HG02943 (cell line): ENCODE measurements around the gene LIMK2.

Source experiments
- ATAC-seq: cut with Tn5 transposase; IDR thresholded peaks from one replicate; pipeline ENCODE4 v1.9.1; 2021; ENCODE audit warnings: mild to moderate bottlenecking, low read depth, moderate library complexity; ENCODE audit not compliant: unreplicated experiment

Gene LIMK2

GRCh38 chr22:31323578-31324550 is 111.8 kb downstream of the LIMK2 start:
- no peak for ATAC-seq

GRCh38 chr22:31326877-31327276 is 114.8 kb downstream of the LIMK2 start:
- ATAC-seq: no peak

GRCh38 chr22:31327806-31328543 is 115.9 kb downstream of the LIMK2 start:
- ATAC-seq: no peak

GRCh38 chr22:31328544-31328960 is 116.5 kb downstream of the LIMK2 start:
- ATAC-seq: no peak

- no peak for ATAC-seq
Observed at GRCh38 chr22:31329029-31329428, 116.9 kb downstream of the LIMK2 start.
